CD1c-positive myeloid dendritic cell (primary cell): ENCODE measurements around the gene UNC5C.

ENCODE experiments used
- DNase-seq: peaks from one replicate; pipeline ENCODE4 v3.0.0-alpha.2; 2016; ENCODE audit errors: extremely low spot score

UNC5C gene

GRCh38 chr4:95268819-95269565 is 279.8 kb downstream of the UNC5C start:
- no peak for DNase-seq

GRCh38 chr4:95267081-95267480 is 281.7 kb downstream of the UNC5C start:
- DNase-seq: no peak

GRCh38 chr4:95265814-95266740 is 282.7 kb downstream of the UNC5C start:
- DNase-seq: no peak

- no peak for DNase-seq
These were observed 283.9 kb downstream of the UNC5C start for GRCh38 chr4:95264843-95265242.

- DNase-seq: no peak
These were observed 284.8 kb downstream of the UNC5C start for GRCh38 chr4:95263960-95264359.

- DNase-seq: no peak
These were observed 285.4 kb downstream of the UNC5C start for GRCh38 chr4:95263391-95263790.

- DNase-seq: no peak
These were observed 292.5 kb downstream of the UNC5C start for GRCh38 chr4:95256108-95256835.

GRCh38 chr4:95255396-95256107 is 293.2 kb downstream of the UNC5C start:
- no peak for DNase-seq

GRCh38 chr4:95251568-95251967 is 297.2 kb downstream of the UNC5C start:
- DNase-seq: no peak

- no peak for DNase-seq
These were observed 298.1 kb downstream of the UNC5C start for GRCh38 chr4:95250544-95251137.

GRCh38 chr4:95249426-95250021 is 299.2 kb downstream of the UNC5C start:
- DNase-seq: no peak

- no peak for DNase-seq
These were observed 299.9 kb downstream of the UNC5C start for GRCh38 chr4:95248720-95249425.

GRCh38 chr4:95243892-95244291 is 304.9 kb downstream of the UNC5C start:
- DNase-seq: no peak

GRCh38 chr4:95238554-95238953 is 310.2 kb downstream of the UNC5C start:
- no peak for DNase-seq

GRCh38 chr4:95232358-95233156 is 316.2 kb downstream of the UNC5C start:
- no peak for DNase-seq

- DNase-seq: no peak
These were observed 317.1 kb downstream of the UNC5C start for GRCh38 chr4:95231681-95232080.

GRCh38 chr4:95225849-95226248 is 322.9 kb downstream of the UNC5C start:
- no peak for DNase-seq

- DNase-seq: no peak
These were observed 324.4 kb downstream of the UNC5C start for GRCh38 chr4:95224402-95224801.
